IgD-negative memory B cell (primary cell): ENCODE measurements around the gene TMEM163. TPM values are rescaled to one million over a fixed set of nuclear protein-coding genes. Genes with fewer than 3 reads are reported as not detected.

Experiments
- H3K27ac Mint-ChIP-seq, 3 donors: one replicate each; pipeline ENCODE4 v1.8.0; 2020 to 2022; ENCODE audit warnings: mild to moderate bottlenecking in 3 of 3, mixed read lengths in 3 of 3, moderate library complexity in 1 of 3
- H3K27me3 Mint-ChIP-seq: one replicate; pipeline ENCODE4 v1.8.0; 2021; ENCODE audit warnings: mixed read lengths
- H3K36me3 Mint-ChIP-seq: one replicate; pipeline ENCODE4 v1.8.0; 2020; ENCODE audit warnings: mild to moderate bottlenecking, mixed read lengths
- H3K4me1 Mint-ChIP-seq, 3 donors: one replicate each; pipeline ENCODE4 v1.8.0; 2020 to 2022; ENCODE audit warnings: mixed read lengths in 3 of 3, mild to moderate bottlenecking in 1 of 3
- H3K4me3 Mint-ChIP-seq, 4 donors: one replicate each; pipeline ENCODE4 v1.8.0; 2020 to 2022; ENCODE audit warnings: mild to moderate bottlenecking in 4 of 4, mixed read lengths in 4 of 4, moderate library complexity in 3 of 4
- H3K9me3 Mint-ChIP-seq, 3 donors: one replicate each; pipeline ENCODE4 v1.8.0; 2020 to 2021; ENCODE audit warnings: mixed read lengths in 3 of 3, mild to moderate bottlenecking in 1 of 3
- polyA plus RNA-seq: library from polyadenylated mRNA; unstranded; fragments of 300-500 nt; fragmentation: Illumina TruSeq; gene quantifications from one replicate; pipeline ENCODE4 v1.2.3, GENCODE V29; 2021

Gene TMEM163
- polyA plus RNA-seq, 1 donor from 2014 or later = 1.2 TPM

GRCh38 chr2:134466141-134466540 lies 252.7 kb downstream of the TMEM163 start:
- Mint-ChIP-seq H3K27ac (no peak overlapping the region), H3K4me1 (peaks cover 0 to 3% (median 0%) of the 10 kb centered on the region in 3 donors), H3K9me3 (no peaks in the 10 kb centered on the region), H3K36me3 (no peaks in the 10 kb centered on the region), H3K4me3 (no peak overlapping the region), H3K27me3 (no peaks in the 10 kb centered on the region)

DNA sequence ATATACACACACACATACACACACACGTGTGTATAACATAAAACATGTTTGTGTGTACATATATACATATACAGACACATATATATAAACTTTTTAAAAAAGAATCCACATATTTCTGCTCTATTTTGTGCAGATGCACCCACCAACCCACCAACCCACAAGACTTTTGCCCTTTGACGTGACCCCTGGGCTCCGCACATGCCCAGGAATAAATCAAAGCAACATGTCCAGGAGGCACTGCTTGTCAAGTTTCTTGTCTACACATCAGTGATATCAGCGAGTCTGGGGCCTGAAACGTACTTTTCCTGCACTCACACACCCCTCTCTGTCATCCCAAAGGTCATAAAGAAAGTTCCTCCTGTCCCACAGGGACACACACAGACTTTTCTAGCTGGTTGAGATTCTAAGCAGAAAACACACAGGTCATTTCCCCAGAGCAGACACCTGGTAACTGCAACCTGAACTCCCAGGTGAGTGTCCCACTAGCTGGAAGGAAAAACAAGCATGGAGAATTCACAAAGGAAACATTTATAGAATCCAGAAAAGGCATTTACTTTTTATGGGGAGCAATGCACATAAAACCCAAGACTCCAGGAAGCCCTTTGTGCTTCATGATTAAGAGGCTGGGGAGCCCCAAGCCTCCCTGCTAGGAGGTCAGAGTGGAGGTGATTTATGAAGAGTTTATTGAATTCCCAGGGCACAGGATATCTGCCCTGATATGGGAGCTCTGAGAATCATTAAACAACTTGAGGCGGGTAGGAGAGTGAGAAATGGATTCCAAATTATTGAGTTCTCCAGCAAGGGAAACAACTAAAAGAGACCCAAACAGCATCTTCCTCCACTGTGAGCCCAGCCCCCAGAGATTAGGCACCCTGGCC lies 253.3 kb downstream of the TMEM163 start:
- Mint-ChIP-seq H3K27me3 (no peaks in the 10 kb centered on the region), H3K27ac (no peak overlapping the region)

GRCh38 chr2:134463699-134464022 lies 255.1 kb downstream of the TMEM163 start:
- no peaks in the 10 kb centered on the region for H3K27me3 Mint-ChIP-seq
- no peaks in the 10 kb centered on the region for H3K36me3 Mint-ChIP-seq
- H3K4me1 Mint-ChIP-seq = peaks cover 0 to 6% (median 4%) of the 10 kb centered on the region in 3 donors
- H3K4me3 Mint-ChIP-seq = no peak overlapping the region
- peak overlapping the region in 1 of 3 donors; percentile 67 for H3K27ac Mint-ChIP-seq
- H3K9me3 Mint-ChIP-seq = no peaks in the 10 kb centered on the region

More for the DNA sequence above, 253.3 kb downstream of the TMEM163 start:
- Mint-ChIP-seq H3K4me1 (peaks cover 0 to 6% (median 4%) of the 10 kb centered on the region in 3 donors), H3K4me3 (no peak overlapping the region), H3K9me3 (no peaks in the 10 kb centered on the region), H3K36me3 (no peaks in the 10 kb centered on the region)

- H3K9me3 Mint-ChIP-seq = no peaks in the 10 kb centered on the region
- H3K27ac Mint-ChIP-seq = peak overlapping the region in 1 of 3 donors; percentile 67
- no peak overlapping the region for H3K4me3 Mint-ChIP-seq
- no peaks in the 10 kb centered on the region for H3K36me3 Mint-ChIP-seq
- H3K4me1 Mint-ChIP-seq = peaks cover 0 to 6% (median 4%) of the 10 kb centered on the region in 3 donors
- H3K27me3 Mint-ChIP-seq = no peaks in the 10 kb centered on the region
Measured at GRCh38 chr2:134462791-134463698, 255.8 kb downstream of the TMEM163 start.

- Mint-ChIP-seq H3K9me3 (no peaks in the 10 kb centered on the region), H3K36me3 (no peaks in the 10 kb centered on the region), H3K4me3 (peak overlapping the region in 1 of 4 donors; percentile 14), H3K4me1 (peaks cover 0 to 6% (median 4%) of the 10 kb centered on the region in 3 donors), H3K27ac (no peak overlapping the region), H3K27me3 (no peaks in the 10 kb centered on the region)
Measured at GRCh38 chr2:134462275-134462674, 256.5 kb downstream of the TMEM163 start.

- Mint-ChIP-seq H3K9me3 (no peaks in the 10 kb centered on the region), H3K36me3 (no peaks in the 10 kb centered on the region), H3K4me1 (peaks cover 0 to 6% (median 4%) of the 10 kb centered on the region in 3 donors), H3K27ac (peak overlapping the region in 1 of 3 donors; percentile 51), H3K4me3 (no peak overlapping the region), H3K27me3 (no peaks in the 10 kb centered on the region)
Measured at GRCh38 chr2:134461511-134461910, 257.3 kb downstream of the TMEM163 start.

DNA sequence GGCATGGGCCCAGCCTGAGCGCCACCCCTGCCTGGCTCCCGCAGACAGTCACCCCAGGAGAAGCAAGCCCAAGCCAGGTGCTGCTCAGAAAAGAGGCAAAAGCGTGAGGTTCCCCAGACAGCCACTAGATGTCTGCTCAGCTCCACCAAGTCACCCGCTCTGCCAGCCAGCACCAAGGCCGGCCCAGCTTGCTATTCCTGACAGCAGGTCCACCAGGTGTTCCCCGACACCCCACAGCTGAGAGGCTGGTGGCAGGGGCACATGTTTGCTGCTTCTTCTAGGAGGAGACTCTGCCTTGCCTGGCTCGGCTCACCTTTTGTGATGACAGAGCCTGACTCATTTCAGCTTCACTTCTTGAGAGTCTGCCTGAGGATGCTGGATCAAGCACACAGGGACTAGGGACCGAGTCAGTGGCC lies 258.2 kb downstream of the TMEM163 start:
- peaks cover 0 to 6% (median 4%) of the 10 kb centered on the region in 3 donors for H3K4me1 Mint-ChIP-seq
- H3K4me3 Mint-ChIP-seq = no peak overlapping the region
- no peaks in the 10 kb centered on the region for H3K36me3 Mint-ChIP-seq
- no peaks in the 10 kb centered on the region for H3K9me3 Mint-ChIP-seq
- H3K27me3 Mint-ChIP-seq = no peaks in the 10 kb centered on the region
- peak overlapping the region in 1 of 3 donors; percentile 47 for H3K27ac Mint-ChIP-seq

GRCh38 chr2:134459706-134460406 lies 258.9 kb downstream of the TMEM163 start:
- H3K27ac Mint-ChIP-seq = peak overlapping the region in 1 of 3 donors; percentile 16

DNA sequence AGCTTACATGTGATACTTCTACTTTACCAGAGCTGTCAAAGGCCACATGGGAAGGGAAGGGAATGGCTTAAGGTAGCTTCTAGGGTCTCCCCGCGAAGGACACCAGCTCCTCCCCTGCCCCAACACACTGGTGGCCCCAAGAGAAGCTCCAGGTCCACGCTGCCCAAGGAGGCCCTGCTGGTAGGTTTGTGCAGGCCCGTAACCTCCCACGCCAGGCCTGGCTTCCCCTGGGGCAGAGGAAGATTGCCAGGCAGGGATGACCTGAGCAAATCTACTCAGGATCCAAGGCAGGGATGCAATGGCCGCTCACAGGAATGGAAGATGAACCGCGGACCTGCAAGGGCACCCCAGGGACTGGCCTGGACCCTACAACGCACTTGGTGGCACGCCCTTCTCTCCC lies 259.9 kb downstream of the TMEM163 start:
- Mint-ChIP-seq H3K27me3 (no peaks in the 10 kb centered on the region), H3K9me3 (no peaks in the 10 kb centered on the region), H3K27ac (peak overlapping the region in 1 of 3 donors; percentile 39), H3K4me1 (peaks cover 0 to 6% (median 4%) of the 10 kb centered on the region in 3 donors), H3K36me3 (no peaks in the 10 kb centered on the region), H3K4me3 (no peak overlapping the region)

More at GRCh38 chr2:134459706-134460406, 258.9 kb downstream of the TMEM163 start:
- peaks cover 0 to 6% (median 4%) of the 10 kb centered on the region in 3 donors for H3K4me1 Mint-ChIP-seq
- H3K4me3 Mint-ChIP-seq = peak overlapping the region in 1 of 4 donors; percentile 79
- H3K36me3 Mint-ChIP-seq = no peaks in the 10 kb centered on the region
- no peaks in the 10 kb centered on the region for H3K27me3 Mint-ChIP-seq
- H3K9me3 Mint-ChIP-seq = no peaks in the 10 kb centered on the region

DNA sequence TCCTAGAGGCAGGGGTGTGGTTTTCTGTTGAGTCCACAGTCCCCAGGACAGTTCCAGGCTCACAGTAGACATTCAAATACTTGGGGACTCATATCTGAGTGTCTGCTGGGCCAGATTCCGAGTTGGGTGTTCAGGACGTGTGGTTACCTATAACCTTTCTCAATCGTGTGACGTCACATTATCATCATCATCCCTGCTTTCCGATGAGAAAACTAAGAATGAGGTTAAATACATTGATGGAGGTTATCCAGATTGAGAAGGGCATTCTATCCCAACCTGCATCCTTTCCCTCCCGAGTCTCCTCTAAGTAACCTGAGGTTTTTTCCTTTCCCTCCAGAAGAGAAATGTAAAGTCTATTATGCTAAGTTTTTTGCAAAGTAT lies 260.3 kb downstream of the TMEM163 start:
- Mint-ChIP-seq H3K27me3 (no peaks in the 10 kb centered on the region), H3K9me3 (no peaks in the 10 kb centered on the region), H3K4me3 (no peak overlapping the region), H3K4me1 (peaks cover 0 to 6% (median 4%) of the 10 kb centered on the region in 3 donors), H3K27ac (peak overlapping the region in 2 of 3 donors; percentile 35 to 39), H3K36me3 (no peaks in the 10 kb centered on the region)

DNA sequence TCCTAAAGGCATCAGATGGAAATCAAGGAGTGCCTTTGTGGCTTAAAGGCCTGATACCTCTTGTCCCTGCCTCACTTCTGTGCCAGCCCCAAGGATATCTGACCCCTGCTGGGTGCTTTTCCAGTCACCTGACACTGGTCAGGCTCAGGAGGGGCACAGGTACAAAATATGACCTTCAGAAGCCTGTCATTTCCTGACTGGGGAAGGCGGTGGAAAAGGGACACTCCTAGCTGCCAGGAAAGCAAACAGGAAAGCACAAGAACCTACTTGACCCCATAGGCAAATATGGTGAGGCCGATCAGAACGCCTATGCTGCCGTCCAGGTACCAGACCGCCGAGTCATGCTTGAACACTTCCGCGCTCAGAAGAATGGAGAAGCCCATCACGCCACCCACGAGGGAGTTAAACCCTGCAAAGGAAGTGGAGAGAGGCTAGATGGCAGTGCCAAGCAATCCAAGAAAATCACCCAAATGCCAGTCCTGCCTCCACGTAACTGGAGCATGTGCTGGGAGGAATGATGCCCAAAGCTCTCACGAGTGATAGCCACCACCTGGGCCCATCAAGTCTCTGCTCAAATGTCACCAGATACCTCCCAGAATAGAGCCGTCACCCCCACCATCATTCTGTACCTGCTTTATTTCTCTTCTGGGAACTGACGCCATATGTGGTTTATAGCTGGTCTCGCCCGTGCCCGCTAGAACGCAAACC lies 260.9 kb downstream of the TMEM163 start:
- Mint-ChIP-seq H3K4me3 (no peak overlapping the region), H3K27me3 (no peaks in the 10 kb centered on the region), H3K9me3 (no peaks in the 10 kb centered on the region), H3K36me3 (no peaks in the 10 kb centered on the region), H3K27ac (peak overlapping the region in 2 of 3 donors; percentile 35 to 39), H3K4me1 (peaks cover 0 to 6% (median 4%) of the 10 kb centered on the region in 3 donors)

DNA sequence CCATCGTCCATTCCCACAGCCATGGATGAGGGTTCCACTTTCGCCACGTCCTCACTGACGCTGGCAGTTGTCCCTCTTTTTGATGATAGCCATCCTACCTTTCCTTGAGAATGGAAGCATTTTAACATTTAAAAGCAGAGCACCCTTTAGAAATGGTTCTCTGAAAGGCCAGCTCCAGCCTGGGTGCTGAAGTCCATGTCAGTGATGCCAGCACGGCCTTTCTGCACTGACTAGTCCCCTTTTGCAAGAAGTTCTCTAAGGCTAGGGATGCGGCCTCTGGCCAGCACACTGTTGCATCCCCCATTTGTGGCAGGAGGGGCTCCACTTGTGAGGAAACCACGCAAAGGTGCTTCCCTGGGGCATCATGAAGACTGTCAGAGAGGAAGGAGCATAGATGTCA lies 261.4 kb downstream of the TMEM163 start:
- peak overlapping the region in 1 of 3 donors; percentile 35 for H3K27ac Mint-ChIP-seq

GRCh38 chr2:134455426-134455825 lies 263.4 kb downstream of the TMEM163 start:
- peak overlapping the region in 2 of 3 donors; percentile 68 to 74 for H3K27ac Mint-ChIP-seq
- H3K27me3 Mint-ChIP-seq = no peaks in the 10 kb centered on the region

More for the DNA sequence above, 261.4 kb downstream of the TMEM163 start:
- H3K4me1 Mint-ChIP-seq = peaks cover 0 to 6% (median 4%) of the 10 kb centered on the region in 3 donors
- H3K36me3 Mint-ChIP-seq = no peaks in the 10 kb centered on the region
- H3K4me3 Mint-ChIP-seq = no peak overlapping the region
- no peaks in the 10 kb centered on the region for H3K27me3 Mint-ChIP-seq
- no peaks in the 10 kb centered on the region for H3K9me3 Mint-ChIP-seq

DNA sequence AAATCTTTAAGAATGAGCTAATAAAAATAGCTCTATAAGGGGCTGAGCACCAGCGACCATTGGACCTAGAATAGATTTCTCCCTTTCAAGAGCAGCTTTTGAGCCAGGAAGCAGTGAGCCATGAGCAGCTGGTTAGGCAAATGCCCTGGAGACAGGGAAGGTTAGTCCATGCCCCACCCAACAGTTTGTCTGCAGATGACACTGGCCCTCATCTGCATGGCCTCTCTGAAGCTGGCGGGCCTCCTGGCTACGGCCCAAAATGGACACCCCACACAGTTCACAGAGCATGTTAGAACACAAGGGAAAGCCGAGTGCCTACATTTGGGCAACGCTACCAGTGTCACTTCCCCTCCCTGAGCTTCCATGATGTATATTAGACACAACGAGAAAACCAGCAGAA lies 263.9 kb downstream of the TMEM163 start:
- H3K36me3 Mint-ChIP-seq = no peaks in the 10 kb centered on the region
- H3K4me3 Mint-ChIP-seq = no peak overlapping the region
- peak overlapping the region in 1 of 3 donors; percentile 74 for H3K27ac Mint-ChIP-seq
- no peaks in the 10 kb centered on the region for H3K4me1 Mint-ChIP-seq
- no peaks in the 10 kb centered on the region for H3K9me3 Mint-ChIP-seq
- H3K27me3 Mint-ChIP-seq = no peaks in the 10 kb centered on the region

More at GRCh38 chr2:134455426-134455825, 263.4 kb downstream of the TMEM163 start:
- Mint-ChIP-seq H3K4me3 (no peak overlapping the region), H3K36me3 (no peaks in the 10 kb centered on the region), H3K9me3 (no peaks in the 10 kb centered on the region), H3K4me1 (no peaks in the 10 kb centered on the region)
